SW480 (cell line): ENCODE measurements around the gene ZFYVE16.
"Not testable (repeated sequence)": the region's sequence is repeated elsewhere in the genome, so short reads cannot be mapped to it uniquely, and the experiment has no call there.

ENCODE experiments used
- DNase-seq: peaks from one replicate; pipeline ENCODE4 v3.0.0-alpha.2; 2016; ENCODE audit warnings: low spot score

ZFYVE16 gene

GRCh38 chr5:80487829-80488721 is 80.2 kb downstream of the ZFYVE16 start, which contains the start of gene FAM151B:
Gene FAM151B, plus strand, starts transcription at chr5:80488100. Its CDS starts 24 bp downstream, at chr5:80488124.
- peak; percentile 96 for DNase-seq

GRCh38 chr5:80491296-80491695 is 83.4 kb downstream of the ZFYVE16 start:
- no peak for DNase-seq

DNA sequence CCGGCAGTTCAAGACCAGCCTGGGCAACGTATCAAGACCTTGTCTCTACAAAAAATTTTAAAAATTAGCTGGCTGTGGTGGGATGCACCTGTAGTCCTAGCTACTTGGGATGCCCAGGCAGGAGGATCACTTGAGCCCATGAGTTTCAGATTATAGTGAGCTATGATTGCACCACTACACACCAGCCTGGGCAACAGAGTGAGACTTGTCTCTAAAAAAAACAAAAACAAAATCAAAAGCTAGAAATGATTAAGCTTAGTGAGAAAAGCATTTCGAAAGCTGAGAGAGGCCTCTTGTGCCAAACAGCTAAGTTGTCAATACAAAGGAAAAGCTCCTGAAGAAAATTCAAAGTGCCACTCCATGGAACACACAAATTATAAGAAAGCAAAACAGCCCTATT is 84.9 kb downstream of the ZFYVE16 start:
- no peak for DNase-seq

GRCh38 chr5:80493443-80493842 is 85.6 kb downstream of the ZFYVE16 start:
- not testable (repeated sequence) for DNase-seq

DNA sequence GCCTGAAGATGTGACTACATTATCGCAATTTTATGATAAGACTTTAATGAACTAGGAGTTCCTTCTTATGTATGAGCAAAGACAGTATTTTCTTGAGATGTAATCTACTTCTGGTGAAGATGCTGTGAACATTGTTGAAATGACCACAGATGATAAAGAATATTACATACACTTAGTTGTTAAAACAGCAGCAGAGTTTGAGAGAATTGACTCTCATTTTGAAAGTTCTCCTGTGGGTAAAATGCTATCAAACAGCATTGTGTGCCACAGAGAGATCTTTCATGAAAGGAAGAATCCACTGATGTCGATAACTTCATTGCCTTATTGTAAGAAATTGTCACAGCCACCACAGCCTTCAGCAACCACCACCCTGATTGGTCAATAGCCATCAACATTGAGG is 88.0 kb downstream of the ZFYVE16 start:
- DNase-seq = no peak

GRCh38 chr5:80502800-80503199 is 94.9 kb downstream of the ZFYVE16 start:
- no peak for DNase-seq

- no peak for DNase-seq
Measured at GRCh38 chr5:80503641-80504040, 95.8 kb downstream of the ZFYVE16 start.

- DNase-seq = no peak
Measured at GRCh38 chr5:80504833-80505232, 97.0 kb downstream of the ZFYVE16 start.

GRCh38 chr5:80507663-80508062 is 99.8 kb downstream of the ZFYVE16 start:
- DNase-seq = no peak

DNA sequence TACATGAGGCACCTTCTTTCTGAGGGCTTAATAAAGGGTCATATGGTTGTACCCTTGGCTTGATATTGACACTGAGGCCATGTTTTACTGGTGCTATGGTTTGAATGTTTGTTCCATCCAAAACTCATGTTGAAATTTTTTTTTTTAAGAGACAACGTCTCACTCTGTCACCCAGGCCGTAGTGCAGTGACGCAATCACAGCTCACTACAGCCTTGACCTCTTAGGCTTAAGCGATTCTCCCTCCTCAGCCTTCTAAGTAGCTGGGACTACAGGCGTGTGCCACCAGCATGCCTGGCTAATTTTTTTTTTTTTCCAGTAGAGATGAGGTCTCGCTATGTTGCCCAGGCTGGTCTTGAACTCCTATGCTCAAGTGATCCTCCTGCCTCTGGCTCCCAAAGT is 101.0 kb downstream of the ZFYVE16 start:
- DNase-seq = no peak

GRCh38 chr5:80509362-80509761 is 101.5 kb downstream of the ZFYVE16 start:
- no peak for DNase-seq

DNA sequence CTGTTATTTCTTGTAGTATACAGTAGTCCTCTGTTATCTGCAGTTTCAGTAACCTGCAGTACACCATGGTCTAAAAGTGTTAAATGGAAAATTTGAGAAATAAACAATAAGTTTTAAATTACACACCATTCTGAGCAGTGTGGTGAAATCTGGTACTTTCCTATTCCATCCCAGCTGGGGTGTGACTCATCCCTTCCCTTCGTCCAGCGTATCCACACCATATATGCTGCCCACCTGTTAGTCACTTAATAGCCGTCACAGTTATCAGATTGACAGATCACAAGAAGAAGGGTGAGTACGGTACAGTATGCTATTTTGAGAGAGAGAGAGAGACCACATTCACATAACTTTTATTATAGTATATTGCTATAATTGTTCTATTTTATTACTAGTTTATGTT is 109.0 kb downstream of the ZFYVE16 start:
- DNase-seq = peak; percentile 67
